ENCODE data around the gene DGKG. TPM values are rescaled to one million over a fixed set of nuclear protein-coding genes. Genes with fewer than 3 reads are reported as not detected.
A peak's percentile ranks its signal among the peaks of the same experiment; 100 is the strongest.

DGKG gene
- total RNA-seq, 5 donors from 2014 or later (not counting 1 experiment from before 2014, with no cell fraction given), result 0.03 to 0.10 TPM; not detected in 3

GRCh38 chr3:186361246-186361761 is 730 bp downstream of the DGKG start:
- Histone ChIP-seq H3K4me1 (ENCODE audit: control insufficient read depth in 1 of 2, extremely low read depth in 1 of 2, insufficient read depth in 2 of 2, low read length in 2 of 2) (peaks cover 2 to 14% of the 10 kb centered on the region in 2 experiments), H3K27me3 (replicated peaks in 1 of 2; ENCODE audit: control insufficient read depth in 2 of 2, extremely low read depth in 1 of 2, insufficient read depth in 2 of 2, low read length in 1 of 2) (peaks cover 11 to 46% of the 10 kb centered on the region in 2 experiments), H3K4me3 (ENCODE audit: control insufficient read depth in 1 of 2, extremely low read depth in 1 of 2, low read length in 1 of 2) (peak overlapping the region in 1 of 2 donors; percentile 60), H3K36me3 (ENCODE audit: control insufficient read depth in 2 of 2, extremely low read depth in 1 of 2, insufficient read depth in 1 of 2, low read length in 1 of 2) (no peaks in the 10 kb centered on the region), H3K9me3 (no peaks in the 10 kb centered on the region), H3K27ac (ENCODE audit: low read length) (no peak overlapping the region)
- Mint-ChIP-seq H3K36me3 (no peaks in the 10 kb centered on the region), H3K9me3 (no peaks in the 10 kb centered on the region), H3K4me1 (peaks cover 6 to 13% (median 10%) of the 10 kb centered on the region in 3 donors), H3K27ac (no peak overlapping the region), H3K27me3 (peaks cover 47 to 49% of the 10 kb centered on the region in 2 donors), H3K4me3 (peak overlapping the region in 1 of 3 donors; percentile 36)
- ChIA-PET CTCF (no interaction called here), POLR2A (no interaction called here)
- 3% methylated on average over 23 of the region's 26 CpGs for WGBS (ENCODE audit: insufficient coverage)
- ATAC-seq (replicated peaks in 1 of 4), result no peak
- DNase-seq, result no peak

- Histone ChIP-seq H3K4me1 (ENCODE audit: control insufficient read depth in 1 of 2, extremely low read depth in 1 of 2, insufficient read depth in 2 of 2, low read length in 2 of 2) (peaks cover 2 to 14% of the 10 kb centered on the region in 2 experiments), H3K36me3 (ENCODE audit: control insufficient read depth in 2 of 2, extremely low read depth in 1 of 2, insufficient read depth in 1 of 2, low read length in 1 of 2) (no peaks in the 10 kb centered on the region), H3K9me3 (no peaks in the 10 kb centered on the region), H3K27ac (ENCODE audit: low read length) (no peak overlapping the region), H3K4me3 (ENCODE audit: control insufficient read depth in 1 of 2, extremely low read depth in 1 of 2, low read length in 1 of 2) (peak overlapping the region in 1 of 2 donors; percentile 60), H3K27me3 (replicated peaks in 1 of 2; ENCODE audit: control insufficient read depth in 2 of 2, extremely low read depth in 1 of 2, insufficient read depth in 2 of 2, low read length in 1 of 2) (peaks cover 11 to 43% of the 10 kb centered on the region in 2 experiments)
- POLR2A ChIA-PET, result interaction anchor here in 1 of 2 donors (0.6 kb wide), 1 partner anchor 10 kb away, joined by 3 read pairs; no protein-coding TSS in a partner anchor
- Mint-ChIP-seq H3K4me3 (peak overlapping the region in 1 of 3 donors; percentile 22), H3K36me3 (no peaks in the 10 kb centered on the region), H3K27me3 (peaks cover 47 to 52% of the 10 kb centered on the region in 2 donors), H3K27ac (no peak overlapping the region), H3K4me1 (peaks cover 6 to 13% (median 10%) of the 10 kb centered on the region in 3 donors), H3K9me3 (no peaks in the 10 kb centered on the region)
- CTCF ChIA-PET, result no interaction called here
- ATAC-seq (replicated peaks in 1 of 4), result no peak
- no peak for DNase-seq
- 6% methylated on average over 17 of the region's 27 CpGs for WGBS (ENCODE audit: insufficient coverage)
Observed at GRCh38 chr3:186360779-186361178, 1.3 kb downstream of the DGKG start.

- Mint-ChIP-seq H3K27ac (no peak overlapping the region), H3K9me3 (no peaks in the 10 kb centered on the region), H3K4me3 (no peak overlapping the region), H3K4me1 (peaks cover 6 to 13% (median 10%) of the 10 kb centered on the region in 3 donors), H3K36me3 (no peaks in the 10 kb centered on the region), H3K27me3 (peaks cover 40 to 48% of the 10 kb centered on the region in 2 donors)
- H3K27ac ChIP-seq (ENCODE audit: low read length), result no peak overlapping the region
- no peak overlapping the region for H3K4me3 ChIP-seq (ENCODE audit: control insufficient read depth in 1 of 2, extremely low read depth in 1 of 2, low read length in 1 of 2)
- no peaks in the 10 kb centered on the region for H3K9me3 ChIP-seq
- ATAC-seq (replicated peaks in 1 of 4) (no peak), DNase-seq (no peak)
- ChIA-PET CTCF (no interaction called here), POLR2A (no interaction called here)
- peaks cover 11 to 31% of the 10 kb centered on the region in 2 experiments for H3K27me3 ChIP-seq (replicated peaks in 1 of 2; ENCODE audit: control insufficient read depth in 2 of 2, extremely low read depth in 1 of 2, insufficient read depth in 2 of 2, low read length in 1 of 2)
- peaks cover 2 to 14% of the 10 kb centered on the region in 2 experiments for H3K4me1 ChIP-seq (ENCODE audit: control insufficient read depth in 1 of 2, extremely low read depth in 1 of 2, insufficient read depth in 2 of 2, low read length in 2 of 2)
- no peaks in the 10 kb centered on the region for H3K36me3 ChIP-seq (ENCODE audit: control insufficient read depth in 2 of 2, extremely low read depth in 1 of 2, insufficient read depth in 1 of 2, low read length in 1 of 2)
- WGBS (ENCODE audit: insufficient coverage), result no CpG with 5 or more reads among the region's 3 CpGs
Observed at GRCh38 chr3:186359078-186359477, 3.0 kb downstream of the DGKG start.

DNA sequence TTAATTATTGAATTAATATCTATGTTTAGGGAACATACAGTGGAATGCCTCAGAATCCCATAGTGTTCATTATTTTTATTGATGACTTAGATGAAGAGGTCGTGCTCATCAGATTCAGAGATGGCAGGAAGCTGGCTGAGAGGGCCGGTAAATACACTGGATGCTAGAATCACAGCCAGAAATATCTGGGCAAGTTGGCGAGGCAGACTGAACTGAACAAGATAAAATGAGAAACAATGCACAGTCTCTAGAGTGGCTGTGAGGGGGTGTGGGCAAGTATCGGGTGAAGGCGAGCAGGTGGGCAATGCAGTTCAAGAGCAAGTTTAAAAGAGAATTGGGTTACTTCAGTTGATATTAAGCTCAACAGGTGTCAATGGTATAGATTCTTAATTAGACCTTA is 5.9 kb downstream of the DGKG start:
- Mint-ChIP-seq H3K9me3 (no peaks in the 10 kb centered on the region), H3K36me3 (no peaks in the 10 kb centered on the region), H3K4me1 (peaks cover 1 to 5% (median 3%) of the 10 kb centered on the region in 3 donors), H3K27ac (no peak overlapping the region), H3K4me3 (no peak overlapping the region), H3K27me3 (peaks cover 29 to 36% of the 10 kb centered on the region in 2 donors)
- ChIA-PET POLR2A (no interaction called here), CTCF (no interaction called here)
- DNase-seq (no peak), ATAC-seq (replicated peaks in 1 of 4) (no peak)
- Histone ChIP-seq H3K9me3 (no peaks in the 10 kb centered on the region), H3K4me1 (ENCODE audit: control insufficient read depth in 1 of 2, extremely low read depth in 1 of 2, insufficient read depth in 2 of 2, low read length in 2 of 2) (peaks cover 0 to 2% of the 10 kb centered on the region in 2 experiments), H3K4me3 (ENCODE audit: control insufficient read depth in 1 of 2, extremely low read depth in 1 of 2, low read length in 1 of 2) (no peak overlapping the region), H3K36me3 (ENCODE audit: control insufficient read depth in 2 of 2, extremely low read depth in 1 of 2, insufficient read depth in 1 of 2, low read length in 1 of 2) (no peaks in the 10 kb centered on the region), H3K27me3 (replicated peaks in 1 of 2; ENCODE audit: control insufficient read depth in 2 of 2, extremely low read depth in 1 of 2, insufficient read depth in 2 of 2, low read length in 1 of 2) (peaks cover 8 to 10% of the 10 kb centered on the region in 2 experiments), H3K27ac (ENCODE audit: low read length) (no peak overlapping the region)
- WGBS (ENCODE audit: insufficient coverage), result 90% methylated on average over 5 of the region's 5 CpGs

DNA sequence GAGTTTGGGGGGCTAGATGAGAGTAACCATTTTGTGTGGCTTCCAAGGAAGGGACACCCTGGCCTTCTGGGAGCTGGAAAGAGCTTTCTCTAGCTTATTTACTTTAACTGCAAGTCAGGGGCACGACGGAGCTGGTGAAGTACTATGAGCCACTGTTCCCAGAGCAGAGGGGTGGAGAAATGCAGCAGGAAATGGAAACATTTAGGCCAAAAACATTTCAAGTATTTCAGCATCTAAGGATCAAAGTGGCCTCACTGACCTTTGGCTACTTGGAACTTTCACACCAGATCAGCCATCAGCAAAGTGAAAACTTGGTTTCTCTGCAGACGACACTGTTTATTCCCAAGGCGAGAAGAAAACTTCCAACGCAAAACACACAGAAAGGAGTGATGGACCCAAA is 7.9 kb downstream of the DGKG start:
- no peak for ATAC-seq (replicated peaks in 1 of 4)
- H3K9me3 ChIP-seq, result no peaks in the 10 kb centered on the region
- H3K36me3 Mint-ChIP-seq, result no peaks in the 10 kb centered on the region
- WGBS (ENCODE audit: insufficient coverage), result 100% methylated on average over 3 of the region's 5 CpGs
- H3K4me3 ChIP-seq (ENCODE audit: control insufficient read depth in 1 of 2, extremely low read depth in 1 of 2, low read length in 1 of 2), result no peak overlapping the region
- DNase-seq, result no peak
- H3K27me3 ChIP-seq (replicated peaks in 1 of 2; ENCODE audit: control insufficient read depth in 2 of 2, extremely low read depth in 1 of 2, insufficient read depth in 2 of 2, low read length in 1 of 2), result peaks cover 0 to 2% of the 10 kb centered on the region in 2 experiments
- no peaks in the 10 kb centered on the region for H3K4me1 Mint-ChIP-seq
- no peak overlapping the region for H3K4me3 Mint-ChIP-seq
- no peaks in the 10 kb centered on the region for H3K4me1 ChIP-seq (ENCODE audit: control insufficient read depth in 1 of 2, extremely low read depth in 1 of 2, insufficient read depth in 2 of 2, low read length in 2 of 2)
- H3K9me3 Mint-ChIP-seq, result no peaks in the 10 kb centered on the region
- ChIA-PET POLR2A (no interaction called here), CTCF (no interaction called here)
- H3K27me3 Mint-ChIP-seq, result peaks cover 17 to 25% of the 10 kb centered on the region in 2 donors
- no peak overlapping the region for H3K27ac ChIP-seq (ENCODE audit: low read length)
- H3K36me3 ChIP-seq (ENCODE audit: control insufficient read depth in 2 of 2, extremely low read depth in 1 of 2, insufficient read depth in 1 of 2, low read length in 1 of 2), result no peaks in the 10 kb centered on the region
- no peak overlapping the region for H3K27ac Mint-ChIP-seq

- no peaks in the 10 kb centered on the region for H3K9me3 Mint-ChIP-seq
- peaks cover 0 to 2% of the 10 kb centered on the region in 2 experiments for H3K27me3 ChIP-seq (replicated peaks in 1 of 2; ENCODE audit: control insufficient read depth in 2 of 2, extremely low read depth in 1 of 2, insufficient read depth in 2 of 2, low read length in 1 of 2)
- H3K4me3 ChIP-seq (ENCODE audit: control insufficient read depth in 1 of 2, extremely low read depth in 1 of 2, low read length in 1 of 2), result no peak overlapping the region
- no peak for DNase-seq
- 57% methylated on average over 4 of the region's 4 CpGs for WGBS (ENCODE audit: insufficient coverage)
- no peak overlapping the region for H3K27ac Mint-ChIP-seq
- H3K36me3 Mint-ChIP-seq, result no peaks in the 10 kb centered on the region
- H3K27ac ChIP-seq (ENCODE audit: low read length), result no peak overlapping the region
- peaks cover 11 to 18% of the 10 kb centered on the region in 2 donors for H3K27me3 Mint-ChIP-seq
- no peaks in the 10 kb centered on the region for H3K4me1 Mint-ChIP-seq
- H3K36me3 ChIP-seq (ENCODE audit: control insufficient read depth in 2 of 2, extremely low read depth in 1 of 2, insufficient read depth in 1 of 2, low read length in 1 of 2), result no peaks in the 10 kb centered on the region
- no peaks in the 10 kb centered on the region for H3K9me3 ChIP-seq
- H3K4me3 Mint-ChIP-seq, result no peak overlapping the region
- H3K4me1 ChIP-seq (ENCODE audit: control insufficient read depth in 1 of 2, extremely low read depth in 1 of 2, insufficient read depth in 2 of 2, low read length in 2 of 2), result no peaks in the 10 kb centered on the region
- ATAC-seq (replicated peaks in 1 of 4), result no peak
- ChIA-PET POLR2A (no interaction called here), CTCF (no interaction called here)
Observed at GRCh38 chr3:186352369-186352768, 9.7 kb downstream of the DGKG start.

Measured in T-cell (primary cell).